ENCODE data around the gene TNRC6B. TPM values are rescaled to one million over a fixed set of nuclear protein-coding genes. Genes with fewer than 3 reads are reported as not detected.

TNRC6B gene
- total and polyA plus RNA-seq, 3 experiments from 2014 or later, result 32.8 to 109 (median 37.8) TPM

- ChIA-PET CTCF (no interaction called here), POLR2A (no interaction called here)
- peaks cover 65% of the 10 kb centered on the region for H3K4me1 ChIP-seq (ENCODE audit: insufficient read depth, low read length)
- H3K27me3 Mint-ChIP-seq, result no peaks in the 10 kb centered on the region
- no peak overlapping the region for H3K4me3 ChIP-seq (ENCODE audit: low read length)
- no peaks in the 10 kb centered on the region for H3K36me3 ChIP-seq (ENCODE audit: insufficient read depth, low read length)
- H3K27ac ChIP-seq (ENCODE audit: low read depth, low read length), result no peak overlapping the region
- DNase-seq, result no peak
- H3K9me3 ChIP-seq (ENCODE audit: low read length), result no peaks in the 10 kb centered on the region
- H3K4me3 Mint-ChIP-seq, result no peak overlapping the region
- no peaks in the 10 kb centered on the region for H3K9me3 Mint-ChIP-seq
- H3K36me3 Mint-ChIP-seq, result peaks cover 0 to 12% (median 0%) of the 10 kb centered on the region in 3 donors
- H3K27ac Mint-ChIP-seq, result no peak overlapping the region
- H3K27me3 ChIP-seq (ENCODE audit: insufficient read depth, low read length, poor library complexity, severe bottlenecking), result no peaks in the 10 kb centered on the region
- peaks cover 63 to 91% (median 76%) of the 10 kb centered on the region in 3 donors for H3K4me1 Mint-ChIP-seq
Observed at GRCh38 chr22:40206561-40206960, 28.8 kb downstream of the TNRC6B start.

- Mint-ChIP-seq H3K27ac (peak overlapping the region; percentile 17 to 81 (median 59)), H3K4me1 (peaks cover 67 to 88% (median 78%) of the 10 kb centered on the region in 3 donors), H3K4me3 (no peak overlapping the region), H3K9me3 (no peaks in the 10 kb centered on the region), H3K27me3 (no peaks in the 10 kb centered on the region), H3K36me3 (peaks cover 0 to 27% (median 0%) of the 10 kb centered on the region in 3 donors)
- H3K27me3 ChIP-seq (ENCODE audit: insufficient read depth, low read length, poor library complexity, severe bottlenecking), result no peaks in the 10 kb centered on the region
- CTCF ChIA-PET, result no interaction called here
- no peak overlapping the region for H3K4me3 ChIP-seq (ENCODE audit: low read length)
- H3K36me3 ChIP-seq (ENCODE audit: insufficient read depth, low read length), result no peaks in the 10 kb centered on the region
- POLR2A ChIA-PET, result no interaction called here
- H3K27ac ChIP-seq (ENCODE audit: low read depth, low read length), result no peak overlapping the region
- no peaks in the 10 kb centered on the region for H3K9me3 ChIP-seq (ENCODE audit: low read length)
- DNase-seq, result no peak
- H3K4me1 ChIP-seq (ENCODE audit: insufficient read depth, low read length), result peaks cover 60% of the 10 kb centered on the region
Observed at GRCh38 chr22:40210818-40211217, 33.1 kb downstream of the TNRC6B start.

GRCh38 chr22:40211476-40212054, 33.8 kb downstream of the TNRC6B start:
- ChIA-PET CTCF (no interaction called here), POLR2A (no interaction called here)
- Mint-ChIP-seq H3K27me3 (no peaks in the 10 kb centered on the region), H3K4me3 (peak overlapping the region in 1 of 7 donors; percentile 13), H3K9me3 (no peaks in the 10 kb centered on the region), H3K27ac (peak overlapping the region in 7 of 8 donors; percentile 5 to 88 (median 48)), H3K36me3 (peaks cover 0 to 27% (median 0%) of the 10 kb centered on the region in 3 donors), H3K4me1 (peaks cover 71 to 92% (median 86%) of the 10 kb centered on the region in 3 donors)
- DNase-seq, result no peak
- H3K27ac ChIP-seq (ENCODE audit: low read depth, low read length), result no peak overlapping the region
- H3K9me3 ChIP-seq (ENCODE audit: low read length), result no peaks in the 10 kb centered on the region
- H3K4me3 ChIP-seq (ENCODE audit: low read length), result no peak overlapping the region
- no peaks in the 10 kb centered on the region for H3K36me3 ChIP-seq (ENCODE audit: insufficient read depth, low read length)
- H3K27me3 ChIP-seq (ENCODE audit: insufficient read depth, low read length, poor library complexity, severe bottlenecking), result no peaks in the 10 kb centered on the region
- peaks cover 67% of the 10 kb centered on the region for H3K4me1 ChIP-seq (ENCODE audit: insufficient read depth, low read length)

DNA sequence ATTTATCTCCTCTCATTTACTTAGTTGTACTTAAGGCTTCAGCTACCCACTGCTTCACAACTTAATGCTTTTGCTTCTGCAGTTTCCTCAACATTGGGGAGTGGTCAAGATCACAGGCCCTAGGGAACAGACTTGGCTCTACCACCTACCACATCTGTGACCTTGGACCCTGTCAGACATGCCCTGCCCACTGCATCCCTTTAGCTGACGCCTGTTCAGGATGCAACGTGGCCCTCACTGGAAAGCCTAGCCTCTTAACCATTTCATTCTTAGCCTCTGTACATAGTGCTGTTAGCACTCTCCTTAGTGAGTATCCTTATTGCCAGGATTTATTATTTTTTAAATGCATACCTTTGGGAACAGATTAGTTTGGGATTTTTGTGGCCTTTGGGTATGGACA, 34.4 kb downstream of the TNRC6B start:
- no peak for DNase-seq
- H3K27ac Mint-ChIP-seq, result peak overlapping the region in 7 of 8 donors; percentile 5 to 88 (median 37)
- H3K4me1 ChIP-seq (ENCODE audit: insufficient read depth, low read length), result peaks cover 73% of the 10 kb centered on the region
- no peak overlapping the region for H3K4me3 Mint-ChIP-seq
- no peak overlapping the region for H3K27ac ChIP-seq (ENCODE audit: low read depth, low read length)
- no peaks in the 10 kb centered on the region for H3K27me3 ChIP-seq (ENCODE audit: insufficient read depth, low read length, poor library complexity, severe bottlenecking)
- no peaks in the 10 kb centered on the region for H3K9me3 ChIP-seq (ENCODE audit: low read length)
- CTCF ChIA-PET, result no interaction called here
- peaks cover 0 to 26% (median 0%) of the 10 kb centered on the region in 3 donors for H3K36me3 Mint-ChIP-seq
- H3K27me3 Mint-ChIP-seq, result no peaks in the 10 kb centered on the region
- H3K4me3 ChIP-seq (ENCODE audit: low read length), result no peak overlapping the region
- no peaks in the 10 kb centered on the region for H3K36me3 ChIP-seq (ENCODE audit: insufficient read depth, low read length)
- POLR2A ChIA-PET, result no interaction called here
- H3K9me3 Mint-ChIP-seq, result no peaks in the 10 kb centered on the region
- H3K4me1 Mint-ChIP-seq, result peaks cover 77 to 93% (median 91%) of the 10 kb centered on the region in 3 donors

- Mint-ChIP-seq H3K4me3 (peak overlapping the region in 3 of 7 donors; percentile 5 to 52 (median 5)), H3K9me3 (no peaks in the 10 kb centered on the region), H3K36me3 (peaks cover 0 to 24% (median 0%) of the 10 kb centered on the region in 3 donors), H3K4me1 (peaks cover 76 to 95% (median 92%) of the 10 kb centered on the region in 3 donors), H3K27me3 (no peaks in the 10 kb centered on the region), H3K27ac (peak overlapping the region in 7 of 8 donors; percentile 24 to 95 (median 81))
- no peak overlapping the region for H3K4me3 ChIP-seq (ENCODE audit: low read length)
- H3K27me3 ChIP-seq (ENCODE audit: insufficient read depth, low read length, poor library complexity, severe bottlenecking), result no peaks in the 10 kb centered on the region
- no peaks in the 10 kb centered on the region for H3K36me3 ChIP-seq (ENCODE audit: insufficient read depth, low read length)
- no peak for DNase-seq
- H3K27ac ChIP-seq (ENCODE audit: low read depth, low read length), result no peak overlapping the region
- peaks cover 87% of the 10 kb centered on the region for H3K4me1 ChIP-seq (ENCODE audit: insufficient read depth, low read length)
- ChIA-PET POLR2A (no interaction called here), CTCF (interaction anchor here (1.1 to 1.3 kb wide), 2 partner anchors 18 to 135 kb away, joined by 3 to 4 read pairs; no protein-coding TSS in a partner anchor)
- no peaks in the 10 kb centered on the region for H3K9me3 ChIP-seq (ENCODE audit: low read length)
Observed at GRCh38 chr22:40213478-40213877, 35.8 kb downstream of the TNRC6B start.

DNA sequence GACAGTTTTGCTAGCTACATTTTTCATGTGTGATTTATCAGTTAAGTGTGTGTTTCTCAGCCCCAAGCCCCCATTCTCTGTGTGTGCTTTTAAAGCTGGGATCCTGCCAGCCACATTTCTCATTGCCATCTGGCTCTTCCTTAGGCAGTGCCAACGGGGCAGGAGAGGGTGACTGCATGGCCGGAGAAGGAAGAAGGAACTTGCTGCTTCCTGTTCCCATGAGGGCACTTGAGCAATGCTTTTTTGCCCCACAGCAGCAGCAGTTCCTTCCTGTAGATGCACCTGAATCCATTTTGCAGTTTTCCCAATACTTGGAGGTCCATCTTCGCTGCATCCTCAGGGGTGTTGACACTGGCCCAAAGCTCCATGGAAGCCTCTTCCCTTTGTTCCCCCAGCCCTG, 37.5 kb downstream of the TNRC6B start:
- Mint-ChIP-seq H3K4me1 (peaks cover 85 to 95% (median 92%) of the 10 kb centered on the region in 3 donors), H3K36me3 (peaks cover 0 to 34% (median 0%) of the 10 kb centered on the region in 3 donors), H3K9me3 (no peaks in the 10 kb centered on the region), H3K27me3 (no peaks in the 10 kb centered on the region), H3K4me3 (peak overlapping the region in 5 of 7 donors; percentile 49 to 82 (median 70)), H3K27ac (peak overlapping the region; percentile 80 to 95 (median 88))
- ChIA-PET POLR2A (no interaction called here), CTCF (interaction anchor here (1.0 to 1.2 kb wide), 2 partner anchors 38 to 133 kb away, joined by 3 read pairs; partner anchors contain the start of gene TNRC6B)
- H3K4me3 ChIP-seq (ENCODE audit: low read length), result peak overlapping the region; percentile 28
- H3K4me1 ChIP-seq (ENCODE audit: insufficient read depth, low read length), result peaks cover 88% of the 10 kb centered on the region
- H3K27me3 ChIP-seq (ENCODE audit: insufficient read depth, low read length, poor library complexity, severe bottlenecking), result no peaks in the 10 kb centered on the region
- H3K9me3 ChIP-seq (ENCODE audit: low read length), result no peaks in the 10 kb centered on the region
- H3K27ac ChIP-seq (ENCODE audit: low read depth, low read length), result no peak overlapping the region
- H3K36me3 ChIP-seq (ENCODE audit: insufficient read depth, low read length), result no peaks in the 10 kb centered on the region
- no peak for DNase-seq

DNA sequence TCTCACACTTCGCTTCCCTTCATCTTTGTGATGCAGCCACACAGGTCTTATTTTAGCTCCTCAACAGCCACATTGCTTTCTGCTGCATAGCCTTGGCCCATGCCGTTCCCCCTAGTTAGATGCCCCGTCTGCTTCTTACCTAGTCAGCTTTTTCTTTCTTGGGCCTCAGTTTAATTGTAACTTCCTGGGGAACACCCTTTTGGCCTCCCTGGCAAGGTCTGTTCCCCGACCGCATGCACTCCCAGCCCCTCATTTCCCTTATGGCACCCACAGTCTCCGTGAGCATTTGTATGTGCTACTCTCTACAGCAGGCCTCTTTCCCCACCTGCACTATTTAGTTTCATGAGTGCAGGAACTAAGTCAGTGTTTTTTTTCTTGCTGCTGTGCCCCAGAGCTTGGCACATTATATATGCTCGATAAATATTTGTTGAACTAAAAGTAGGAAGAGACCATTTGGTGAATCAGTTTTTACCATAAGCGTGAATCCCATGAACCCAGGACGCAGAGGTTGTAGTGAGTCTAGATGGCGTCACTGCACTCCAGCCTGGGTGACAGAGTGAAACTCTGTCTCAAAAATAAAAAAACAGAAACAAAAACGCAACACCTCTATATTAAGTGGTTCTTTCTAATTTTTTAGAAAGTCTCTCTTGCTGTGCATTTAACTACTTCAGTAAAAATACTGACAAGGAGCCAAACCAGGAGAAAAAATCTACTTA, 38.5 kb downstream of the TNRC6B start:
- peak overlapping the region; percentile 85 to 95 (median 90) for H3K27ac Mint-ChIP-seq
- ChIA-PET CTCF (interaction anchor here (1.2 kb wide), 1 partner anchor 132 kb away, joined by 3 read pairs; no protein-coding TSS in a partner anchor), POLR2A (no interaction called here)
- Histone ChIP-seq H3K36me3 (ENCODE audit: insufficient read depth, low read length) (no peaks in the 10 kb centered on the region), H3K27ac (ENCODE audit: low read depth, low read length) (no peak overlapping the region), H3K4me1 (ENCODE audit: insufficient read depth, low read length) (peaks cover 88% of the 10 kb centered on the region), H3K27me3 (ENCODE audit: insufficient read depth, low read length, poor library complexity, severe bottlenecking) (no peaks in the 10 kb centered on the region), H3K4me3 (ENCODE audit: low read length) (peak overlapping the region; percentile 1), H3K9me3 (ENCODE audit: low read length) (no peaks in the 10 kb centered on the region)
- peak overlapping the region; percentile 54 to 82 (median 70) for H3K4me3 Mint-ChIP-seq
- peaks cover 0 to 37% (median 0%) of the 10 kb centered on the region in 3 donors for H3K36me3 Mint-ChIP-seq
- H3K4me1 Mint-ChIP-seq, result peaks cover 83 to 95% (median 87%) of the 10 kb centered on the region in 3 donors
- no peaks in the 10 kb centered on the region for H3K27me3 Mint-ChIP-seq
- DNase-seq, result peak in 4 of 5 donors; percentile 3 to 58 (median 24)
- no peaks in the 10 kb centered on the region for H3K9me3 Mint-ChIP-seq

- CTCF ChIA-PET, result interaction anchor here (1.2 kb wide), 1 partner anchor 10 kb away, joined by 3 read pairs; no protein-coding TSS in a partner anchor
- DNase-seq, result peak in 2 of 5 donors; percentile 25 to 45
- H3K4me3 ChIP-seq (ENCODE audit: low read length), result no peak overlapping the region
- no peaks in the 10 kb centered on the region for H3K36me3 ChIP-seq (ENCODE audit: insufficient read depth, low read length)
- Mint-ChIP-seq H3K27me3 (no peaks in the 10 kb centered on the region), H3K9me3 (no peaks in the 10 kb centered on the region), H3K4me3 (peak overlapping the region in 5 of 7 donors; percentile 8 to 54 (median 41)), H3K4me1 (peaks cover 79 to 93% (median 83%) of the 10 kb centered on the region in 3 donors), H3K36me3 (peaks cover 0 to 32% (median 0%) of the 10 kb centered on the region in 3 donors), H3K27ac (peak overlapping the region; percentile 68 to 94 (median 86))
- peaks cover 80% of the 10 kb centered on the region for H3K4me1 ChIP-seq (ENCODE audit: insufficient read depth, low read length)
- H3K9me3 ChIP-seq (ENCODE audit: low read length), result no peaks in the 10 kb centered on the region
- H3K27me3 ChIP-seq (ENCODE audit: insufficient read depth, low read length, poor library complexity, severe bottlenecking), result no peaks in the 10 kb centered on the region
- POLR2A ChIA-PET, result interaction anchor here (0.6 kb wide), 1 partner anchor 172 kb away, joined by 3 read pairs; no protein-coding TSS in a partner anchor
- no peak overlapping the region for H3K27ac ChIP-seq (ENCODE audit: low read depth, low read length)
Observed at GRCh38 chr22:40218152-40218551, 40.4 kb downstream of the TNRC6B start.
